Inflammatory macrophage (primary cell): ENCODE measurements around the gene LYZ.
"Not testable (repeated sequence)": the region's sequence is repeated elsewhere in the genome, so short reads cannot be mapped to it uniquely, and the experiment has no call there.

ENCODE experiments used
- DNase-seq, 2 donors: peaks; one replicate each; pipeline ENCODE4 v3.0.0-alpha.2; 2020 to 2022
- total RNA-seq, 18 experiments: gene quantifications; one replicate each; lab custom pipeline; 2026; ENCODE audit warnings: mixed read lengths in 6 of 18, inconsistent platforms in 2 of 18; lab: John Stamatoyannopoulos, UW

The LYZ gene
- 2,138 to 23,709 (median 6,493) reads per million in 18 experiments for total RNA-seq

- DNase-seq: peak; percentile 93 to 98
Observed at GRCh38 chr12:69348162-69348938, at the start of gene LYZ. Gene LYZ (plus strand): TSS chr12:69348381. CDS start chr12:69348409, 28 bp downstream.

GRCh38 chr12:69298947-69299346, 49.2 kb upstream of the LYZ start:
- no peak for DNase-seq

GRCh38 chr12:69304284-69304683, 43.9 kb upstream of the LYZ start:
- DNase-seq: no peak

GRCh38 chr12:69309461-69309860, 38.7 kb upstream of the LYZ start:
- DNase-seq: no peak

GRCh38 chr12:69313209-69313608, 35.0 kb upstream of the LYZ start:
- no peak for DNase-seq

GRCh38 chr12:69316784-69317183, 31.4 kb upstream of the LYZ start:
- not testable (repeated sequence) for DNase-seq

GRCh38 chr12:69317233-69317632, 30.9 kb upstream of the LYZ start:
- not testable (repeated sequence) for DNase-seq

- DNase-seq: no peak
Observed at GRCh38 chr12:69318225-69318624, 30.0 kb upstream of the LYZ start.

GRCh38 chr12:69321351-69321750, 26.8 kb upstream of the LYZ start:
- no peak for DNase-seq

- DNase-seq: peak in 1 of 2 donors; percentile 31
Observed at GRCh38 chr12:69324797-69325466, 23.2 kb upstream of the LYZ start.

- DNase-seq: no peak
Observed at GRCh38 chr12:69328426-69328825, 19.8 kb upstream of the LYZ start.

GRCh38 chr12:69329669-69330428, 18.3 kb upstream of the LYZ start:
- DNase-seq: peak; percentile 81 to 84

GRCh38 chr12:69330475-69331473, 17.4 kb upstream of the LYZ start:
- peak; percentile 14 to 44 for DNase-seq

- peak; percentile 88 to 92 for DNase-seq
Observed at GRCh38 chr12:69331519-69331908, 16.7 kb upstream of the LYZ start.

- no peak for DNase-seq
Observed at GRCh38 chr12:69331909-69332684, 16.1 kb upstream of the LYZ start.

GRCh38 chr12:69332815-69333358, 15.3 kb upstream of the LYZ start:
- peak in 1 of 2 donors; percentile 35 for DNase-seq

- no peak for DNase-seq
Observed at GRCh38 chr12:69334158-69334557, 14.0 kb upstream of the LYZ start.

- DNase-seq: peak; percentile 58 to 79
Observed at GRCh38 chr12:69337311-69338090, 10.7 kb upstream of the LYZ start.

- DNase-seq: peak; percentile 72 to 98
Observed at GRCh38 chr12:69338120-69338859, 9.9 kb upstream of the LYZ start.
